GM18907 (cell line): Measurements from ENCODE around the gene COQ10A.
"Not testable (repeated sequence)": the region's sequence is repeated elsewhere in the genome, so short reads cannot be mapped to it uniquely, and the experiment has no call there.

ENCODE experiments used
- ATAC-seq: cut with Tn5 transposase; IDR thresholded peaks from one replicate; pipeline ENCODE4 v1.9.1; 2021; ENCODE audit warnings: mild to moderate bottlenecking, moderate library complexity; ENCODE audit not compliant: unreplicated experiment

COQ10A gene

DNA sequence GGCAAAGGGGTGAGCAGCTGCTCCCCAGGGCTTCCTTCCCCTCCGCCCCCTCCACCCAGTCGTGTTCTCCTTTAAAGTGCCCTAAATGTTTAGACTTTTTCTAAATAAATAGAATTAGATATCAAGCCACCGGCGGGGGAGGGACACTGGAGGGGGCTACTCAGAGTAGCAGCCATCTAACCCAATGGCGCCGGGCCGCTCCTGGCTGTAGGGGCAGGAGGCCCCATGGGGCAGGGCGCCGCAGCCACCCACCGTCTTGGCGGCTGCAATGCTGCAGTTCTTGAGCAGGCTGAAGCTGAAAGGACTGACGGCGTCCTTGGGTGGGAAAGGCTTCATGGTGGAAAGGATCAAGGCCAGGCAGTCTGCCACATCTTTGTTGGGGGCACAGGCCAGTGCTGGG lies 23.8 kb upstream of the COQ10A start:
- no peak for ATAC-seq

DNA sequence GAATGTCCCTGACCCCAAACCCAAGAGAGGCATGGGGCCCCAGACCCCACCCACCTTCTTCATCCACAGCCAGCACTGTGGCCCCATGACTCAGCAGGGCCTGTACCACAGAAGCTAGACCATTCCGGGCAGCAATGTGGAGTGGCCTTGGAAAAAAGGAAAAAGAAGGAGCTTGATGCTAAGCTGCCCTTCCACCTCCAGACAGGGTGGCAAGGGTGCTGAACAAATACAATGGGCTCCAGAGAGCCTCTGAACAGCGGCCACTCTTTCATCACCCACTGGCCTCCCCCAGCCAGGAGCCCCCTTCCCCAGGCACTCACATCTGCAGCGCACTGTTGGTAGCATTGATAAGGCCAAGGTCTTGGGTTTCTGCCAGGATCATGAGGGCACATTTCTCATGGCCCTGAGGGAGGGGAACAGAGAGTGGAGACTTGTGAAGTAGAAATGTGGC lies 23.0 kb upstream of the COQ10A start:
- ATAC-seq: no peak

DNA sequence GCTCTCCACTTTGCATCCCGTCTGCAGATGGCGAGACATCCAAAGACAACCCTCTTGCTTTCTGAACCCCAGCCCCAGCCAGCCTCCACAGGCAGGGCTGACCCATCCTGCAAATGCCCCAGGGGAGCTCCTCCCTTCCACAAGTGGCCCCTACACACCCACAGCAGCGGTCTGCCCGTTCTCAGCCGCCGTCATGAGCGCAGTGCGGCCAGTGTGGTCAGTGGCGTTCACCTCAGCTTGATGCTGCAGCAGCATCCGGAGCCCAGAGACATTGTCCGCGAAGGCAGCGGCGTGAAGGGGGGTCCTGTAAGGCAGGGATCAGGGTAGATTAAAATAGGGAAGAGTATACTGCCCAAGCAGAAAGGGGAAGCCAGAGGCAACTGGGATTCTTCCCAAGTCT lies 22.2 kb upstream of the COQ10A start:
- ATAC-seq: no peak

DNA sequence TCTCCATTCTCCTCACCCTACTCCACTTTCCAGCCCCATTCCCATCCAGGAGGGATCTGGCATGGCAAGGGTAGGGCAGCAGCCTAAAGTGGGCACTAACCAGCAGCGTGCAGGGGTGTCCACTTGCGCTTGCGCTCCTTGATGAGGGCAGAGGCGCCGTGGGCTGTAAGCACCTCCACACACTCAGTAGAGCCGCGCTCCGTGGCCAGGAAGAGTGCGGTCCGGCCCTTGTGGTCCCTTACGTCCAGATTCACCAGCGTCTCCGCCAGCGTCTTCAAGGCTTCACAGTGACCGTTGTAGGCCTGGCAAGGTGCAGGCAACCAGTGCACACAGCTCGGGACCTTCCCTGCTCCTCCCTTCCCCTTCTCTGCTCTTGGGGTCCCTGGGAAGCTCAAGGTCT lies 18.8 kb upstream of the COQ10A start:
- no peak for ATAC-seq

DNA sequence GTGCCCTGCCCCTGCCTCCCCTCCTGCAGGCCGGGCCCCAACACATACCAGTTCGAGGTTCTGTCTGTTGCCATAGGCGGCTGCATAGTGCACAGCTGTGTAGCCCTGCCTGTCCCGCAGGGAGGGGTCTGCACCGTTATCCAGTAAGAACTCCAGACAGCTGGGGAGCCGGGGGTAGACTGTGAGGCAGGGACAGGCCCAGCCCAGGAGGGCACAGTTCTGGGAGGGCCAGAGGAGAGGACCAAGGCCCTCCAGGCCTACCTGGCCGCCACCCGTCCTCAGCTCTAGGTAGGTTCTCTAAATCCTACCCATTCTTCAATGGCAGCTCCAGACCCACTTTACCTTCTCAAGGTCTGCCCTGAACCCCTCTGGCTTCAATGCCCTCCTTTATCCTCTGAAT lies 18.0 kb upstream of the COQ10A start:
- ATAC-seq: no peak

DNA sequence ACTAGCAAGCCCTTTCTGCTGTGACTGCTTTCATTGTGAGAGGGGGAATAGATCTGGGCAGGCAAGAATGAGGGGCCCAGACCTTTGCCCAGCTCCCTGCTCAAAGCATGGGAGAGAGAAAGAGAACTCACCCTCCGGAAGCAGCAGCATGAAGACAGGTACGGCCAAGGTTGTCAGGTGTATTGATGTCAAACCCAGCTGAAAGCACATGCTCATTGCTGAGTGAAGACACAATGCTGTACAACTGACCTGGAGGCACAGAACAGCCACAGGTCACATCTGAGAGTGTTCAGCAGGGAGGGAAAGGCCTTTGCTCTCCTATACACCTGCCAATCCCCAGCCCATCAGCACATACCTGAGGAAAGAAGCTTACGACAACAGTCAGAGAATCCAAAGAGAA lies 14.1 kb upstream of the COQ10A start:
- ATAC-seq: no peak

DNA sequence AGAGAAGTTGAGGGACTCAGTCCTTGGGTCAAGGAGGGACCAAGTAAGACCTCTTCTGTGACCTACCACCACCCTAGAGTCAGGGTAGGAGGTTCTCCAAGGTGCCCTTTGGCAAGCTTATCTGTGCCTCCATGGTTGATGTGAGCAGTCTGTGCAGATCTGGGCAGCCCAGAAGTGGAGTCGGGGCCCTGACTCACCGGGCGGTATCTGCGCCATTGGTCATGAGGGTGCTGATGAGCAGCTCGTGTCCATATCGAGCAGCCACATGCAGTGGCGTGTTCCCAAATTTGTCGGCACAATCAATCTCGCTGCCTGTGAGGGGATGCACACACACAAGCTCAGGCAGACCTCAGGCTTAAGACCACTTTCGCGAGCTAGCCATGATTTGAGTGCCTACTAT lies 13.7 kb upstream of the COQ10A start:
- no peak for ATAC-seq

DNA sequence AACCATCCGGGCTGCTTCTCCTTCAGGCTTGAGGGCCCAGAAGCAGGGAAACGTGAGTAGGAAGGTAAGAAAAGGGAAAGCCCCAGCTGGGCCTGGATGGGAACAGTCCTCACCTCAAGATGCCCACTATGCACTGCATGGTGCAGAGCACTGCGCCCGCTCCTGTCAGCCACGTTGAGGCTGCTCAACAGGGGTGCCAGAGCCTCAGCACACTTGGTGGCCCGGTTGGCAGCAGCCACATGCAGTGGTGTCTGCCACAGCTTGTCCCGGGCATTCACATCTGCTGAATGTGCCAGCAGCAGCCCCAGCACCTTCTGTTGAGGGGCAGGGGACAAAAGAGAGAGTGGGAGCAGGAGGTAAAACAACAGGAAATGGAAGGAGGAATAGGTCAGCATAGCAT lies 11.1 kb upstream of the COQ10A start:
- no peak for ATAC-seq

DNA sequence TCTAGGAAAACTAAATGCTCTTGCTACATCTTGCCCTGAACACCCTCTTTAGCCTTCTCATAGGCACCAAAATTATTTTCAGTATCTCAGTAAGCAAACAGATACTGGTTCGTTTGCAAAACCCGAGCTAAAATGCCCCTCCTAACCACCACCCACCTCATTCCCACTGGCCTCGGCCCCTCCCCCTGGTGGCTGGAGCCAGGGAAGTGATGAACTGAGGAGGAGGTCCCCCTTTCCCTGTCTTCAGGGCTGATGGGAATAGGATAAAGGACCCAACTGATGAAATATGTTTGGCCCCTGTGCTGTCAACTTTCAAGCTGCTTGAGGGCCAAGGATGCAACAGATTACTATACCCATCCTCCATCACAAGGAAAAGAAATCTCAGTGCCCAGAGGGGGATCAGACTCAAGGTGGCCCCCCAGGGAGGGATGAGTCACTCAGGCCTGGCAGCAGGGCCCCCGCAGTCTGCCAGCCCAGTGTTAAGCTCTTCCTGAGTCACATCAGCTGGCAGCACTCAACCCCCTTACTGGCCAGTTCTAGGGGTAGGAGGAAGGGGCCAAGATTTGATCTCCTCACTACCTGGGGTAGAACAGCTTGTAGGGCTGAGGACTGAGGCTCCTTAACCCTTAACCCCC lies 10.3 kb upstream of the COQ10A start:
- no peak for ATAC-seq

DNA sequence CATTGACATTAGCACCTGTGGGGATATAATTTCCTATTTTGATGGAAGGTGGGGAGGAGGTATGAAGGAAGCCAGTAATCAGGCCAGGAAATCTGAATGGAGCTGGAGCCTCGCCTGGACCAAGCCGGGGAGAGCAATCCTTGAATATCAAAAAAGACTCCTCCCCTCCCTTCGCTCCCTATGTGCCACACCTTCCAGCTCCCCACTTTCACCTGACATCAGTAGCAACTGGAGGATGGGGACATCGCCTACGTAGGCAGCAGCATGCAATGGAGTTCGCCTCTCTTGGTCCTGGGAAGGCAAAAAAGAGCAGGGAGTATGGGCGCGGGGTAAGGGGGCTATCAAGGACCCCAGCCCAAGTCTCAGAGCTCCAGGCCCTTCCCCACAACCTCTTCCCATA lies 9.7 kb upstream of the COQ10A start:
- ATAC-seq: no peak

DNA sequence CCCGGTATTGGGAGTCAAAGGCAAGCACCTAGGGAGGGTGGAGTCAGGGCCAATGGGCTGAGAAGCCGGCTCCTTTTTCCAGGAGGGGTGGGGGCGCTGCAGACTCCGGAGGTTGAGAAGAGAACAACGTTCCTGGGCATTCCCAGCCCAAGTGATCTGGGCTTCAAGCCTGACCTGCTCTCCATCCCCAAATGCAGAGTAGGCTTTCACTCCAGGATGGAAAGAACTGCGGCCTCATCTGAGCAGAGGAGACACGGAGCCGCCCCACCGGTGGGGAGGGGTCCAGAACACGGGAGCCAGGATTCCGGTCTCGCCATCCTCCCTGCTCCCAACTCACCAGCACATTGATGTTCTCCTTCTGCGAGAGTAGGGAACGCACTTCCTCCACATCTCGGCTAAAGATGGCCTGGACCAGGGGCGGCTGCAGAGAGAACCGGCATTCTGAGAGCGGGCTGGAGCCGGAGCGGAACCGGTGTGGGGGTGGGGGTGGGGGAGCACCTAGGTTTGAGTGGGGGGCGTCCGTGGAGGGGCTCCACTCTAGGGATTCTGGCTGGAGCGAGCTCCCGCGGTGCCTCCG lies 9.2 kb upstream of the COQ10A start:
- peak; percentile 14 for ATAC-seq

DNA sequence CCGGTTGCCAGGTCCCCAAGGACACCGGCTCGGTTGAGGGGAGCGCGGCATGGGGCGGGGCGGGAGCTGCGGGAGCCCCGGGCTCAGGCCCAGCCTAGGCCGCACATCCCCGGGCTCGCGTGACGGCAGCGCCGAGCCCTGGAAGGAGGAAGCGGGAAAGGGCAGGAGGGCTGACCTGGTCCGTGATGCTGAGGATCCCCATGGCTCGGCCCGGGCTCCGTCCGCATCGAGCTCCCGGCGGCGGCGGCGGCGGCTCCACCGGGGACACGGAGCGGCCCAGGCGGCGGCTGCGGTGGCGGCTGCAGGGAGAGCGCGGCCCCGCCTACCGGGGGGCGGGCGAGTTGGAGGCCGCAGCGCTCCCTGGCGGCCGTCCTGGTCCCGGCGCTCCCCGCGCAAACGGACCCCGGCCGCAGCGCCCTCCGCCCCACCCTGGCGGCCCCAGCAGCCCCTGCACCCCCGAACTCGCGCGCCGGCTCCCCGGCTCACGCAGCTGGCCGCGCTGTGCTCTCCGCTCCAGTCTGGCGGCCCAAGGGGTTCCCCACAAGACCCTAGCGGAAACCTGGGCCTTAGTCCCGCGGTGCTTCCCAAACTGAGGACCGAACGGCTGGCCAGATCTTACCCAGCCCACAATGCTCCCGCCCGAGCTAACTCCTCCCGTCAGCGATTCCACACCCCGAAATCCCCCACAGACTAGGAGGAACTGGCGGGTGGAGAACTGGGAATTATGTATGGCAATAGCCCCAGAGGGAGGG lies 8.5 kb upstream of the COQ10A start, which contains the start of gene ANKRD52:
TSS of gene ANKRD52 (minus strand) at position 317 of the 752 bp plus-strand sequence. CDS start at position 202, 115 bp downstream.
- ATAC-seq: peak; percentile 84

DNA sequence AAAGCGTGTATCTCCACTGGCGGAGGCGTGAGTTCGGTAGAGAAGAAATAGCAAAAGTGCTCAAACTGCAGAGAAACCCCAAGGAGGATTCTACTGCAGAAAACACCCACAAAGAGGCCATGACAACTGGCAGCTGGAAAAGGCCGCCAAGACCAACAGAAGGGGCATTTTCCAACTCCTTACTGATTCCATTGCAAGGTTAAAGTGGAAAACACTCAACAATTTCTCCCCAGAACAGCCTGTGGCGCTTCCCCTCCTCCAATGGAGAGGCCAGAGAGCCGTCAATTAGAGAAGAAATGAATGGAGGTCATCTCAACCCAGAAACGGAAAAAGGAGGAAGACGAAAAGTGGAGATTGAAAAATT lies 7.9 kb upstream of the COQ10A start:
- ATAC-seq: no peak

DNA sequence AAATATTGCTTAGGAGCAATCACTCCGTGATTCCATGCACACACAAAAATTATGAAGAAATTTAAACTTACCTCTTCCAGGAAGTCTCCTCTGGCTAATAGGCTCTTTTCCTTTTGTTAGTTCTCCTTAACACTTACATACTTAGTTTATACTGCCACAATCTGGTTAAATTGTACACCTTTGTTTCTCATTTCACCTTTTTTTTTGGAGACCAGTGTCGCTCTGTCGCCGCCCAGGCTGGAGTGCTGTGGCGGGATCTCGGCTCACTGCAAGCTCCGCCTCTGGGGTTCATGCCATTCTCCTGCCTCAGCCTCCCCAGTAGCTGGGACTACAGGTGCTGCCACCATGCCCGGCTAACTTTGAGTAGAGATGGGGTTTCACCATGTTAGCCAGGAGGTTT lies 6.4 kb upstream of the COQ10A start:
- no peak for ATAC-seq

DNA sequence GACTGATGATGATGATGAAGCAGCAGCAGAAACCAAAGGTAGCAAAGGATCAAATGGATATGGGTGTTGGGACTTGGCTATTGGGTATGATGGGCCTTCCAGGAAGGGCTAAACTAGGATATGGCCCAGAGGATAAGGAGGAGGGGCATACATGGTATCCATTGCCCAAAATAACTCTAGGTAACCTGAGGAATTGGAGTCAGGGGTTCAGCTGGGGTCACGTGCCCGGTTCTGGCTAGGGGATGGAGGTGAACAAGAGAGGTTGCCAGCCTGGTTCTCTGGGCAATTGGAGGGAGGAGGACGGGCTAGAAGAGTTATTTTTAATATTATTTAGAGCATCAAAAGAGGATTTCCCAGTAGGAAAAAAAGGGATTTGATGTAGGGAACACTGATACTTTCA lies 5.8 kb upstream of the COQ10A start:
- ATAC-seq: no peak

DNA sequence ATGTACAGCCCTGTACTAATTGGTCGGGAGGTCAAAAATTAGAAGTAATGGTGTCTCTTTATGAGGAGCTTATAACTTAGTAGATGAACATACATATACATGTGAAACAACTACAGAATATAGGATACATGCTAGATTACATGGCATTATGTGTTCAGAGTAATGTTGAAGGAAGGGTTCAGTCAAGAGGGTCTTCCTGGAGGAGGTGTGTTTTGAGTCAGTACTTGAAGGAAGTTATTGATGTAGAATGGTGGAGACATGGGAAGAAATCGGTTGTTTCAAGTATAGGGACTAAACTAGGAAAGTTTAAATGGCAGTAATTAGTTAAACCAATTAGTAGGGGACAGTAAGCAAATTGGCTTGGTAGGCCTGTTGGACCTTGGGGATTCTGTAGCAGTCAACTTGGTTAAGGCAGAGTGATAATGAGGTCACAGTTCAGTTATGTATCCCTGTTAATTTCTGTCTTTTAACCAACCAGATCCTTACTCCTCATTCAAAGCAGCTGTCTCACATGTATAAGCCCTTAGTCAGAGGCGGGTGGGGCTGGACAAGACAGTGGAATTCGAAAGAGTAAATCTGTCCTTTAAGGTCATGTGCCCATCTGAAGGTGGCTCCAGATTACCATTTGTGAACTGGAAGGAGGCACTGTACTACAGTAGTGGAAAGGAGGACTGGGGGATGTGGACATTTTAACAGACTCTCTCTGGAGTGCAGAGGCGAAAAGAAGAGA lies 5.1 kb upstream of the COQ10A start:
- ATAC-seq: no peak

DNA sequence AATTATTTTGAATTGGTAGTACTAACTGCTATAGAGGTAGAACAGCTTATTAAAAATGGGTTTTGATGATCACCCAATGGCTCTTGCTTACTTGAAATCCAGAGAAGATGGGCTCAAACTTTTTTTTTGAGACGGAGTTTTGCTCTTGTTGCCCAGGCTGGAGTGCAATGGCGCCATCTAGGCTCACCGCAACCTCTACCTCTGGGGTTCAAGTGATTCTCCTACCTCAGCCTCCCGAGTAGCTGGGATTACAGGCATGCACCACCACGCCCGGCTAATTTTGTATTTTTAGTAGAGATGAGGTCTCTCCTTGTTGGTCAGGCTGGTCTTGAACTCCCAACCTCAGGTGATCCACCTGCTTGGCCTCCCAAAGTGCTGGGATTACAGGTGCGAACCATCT lies 3.8 kb upstream of the COQ10A start:
- ATAC-seq: not testable (repeated sequence)

DNA sequence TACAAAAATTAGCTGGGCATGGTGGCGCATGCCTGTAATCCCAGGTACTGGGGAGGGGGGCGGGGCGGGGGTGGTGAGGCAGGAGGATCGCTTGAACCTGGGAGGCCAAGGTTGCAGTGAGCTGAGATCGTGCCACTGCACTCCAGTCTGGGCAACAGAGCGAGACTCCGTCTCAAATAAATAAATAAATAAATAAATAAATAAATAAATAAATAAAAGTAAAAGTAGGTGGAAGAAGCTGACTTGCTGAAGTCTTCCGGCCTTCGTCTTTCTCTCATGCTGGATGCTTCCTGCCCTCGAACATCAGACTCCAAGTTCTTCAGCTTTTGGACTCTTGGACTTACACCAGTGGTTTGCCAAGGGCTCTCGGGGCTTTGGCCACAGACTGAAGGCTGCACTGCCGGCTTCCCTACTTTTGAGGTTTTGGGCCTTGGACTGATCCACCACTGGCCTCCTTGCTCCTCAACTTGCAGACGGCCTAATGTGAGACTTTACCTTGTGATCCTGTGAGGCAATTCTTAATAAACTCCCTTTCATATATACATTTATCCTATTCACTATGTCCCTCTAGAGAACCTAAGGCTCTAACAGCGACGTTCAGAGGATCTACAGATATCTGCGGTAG lies 562 bp upstream of the COQ10A start:
- not testable (repeated sequence) for ATAC-seq

DNA sequence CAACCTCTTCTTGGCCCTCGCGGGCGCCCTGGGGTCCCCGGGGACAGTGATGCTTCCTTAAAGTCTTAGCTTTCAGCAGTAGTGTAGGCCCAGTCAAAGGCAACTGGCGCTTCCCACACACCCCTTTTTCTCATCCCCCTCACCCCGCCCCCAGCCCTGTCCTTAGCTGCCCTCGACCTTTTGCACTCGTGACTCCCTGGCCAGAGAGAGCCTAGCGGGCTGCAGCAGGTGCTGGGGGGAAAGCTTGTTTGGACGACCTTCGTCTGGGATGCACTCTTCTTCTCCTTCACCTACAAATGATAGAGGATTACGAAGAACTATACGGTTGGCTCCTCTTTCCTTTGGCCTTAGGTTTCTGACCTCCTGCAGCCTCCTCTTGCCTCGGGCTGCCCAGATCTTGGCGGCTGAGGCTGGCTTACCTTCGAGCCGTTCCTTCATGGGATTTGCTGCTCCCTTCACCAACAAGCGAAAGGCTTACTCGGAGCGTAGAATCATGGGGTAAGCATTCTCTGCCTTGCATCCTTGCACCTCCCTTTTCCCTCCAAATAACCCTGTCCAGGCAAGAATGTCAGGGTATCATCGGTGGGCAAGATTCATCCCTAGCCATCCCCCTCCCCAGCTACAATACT lies 815 bp downstream of the COQ10A start:
- ATAC-seq: peak; percentile 24

DNA sequence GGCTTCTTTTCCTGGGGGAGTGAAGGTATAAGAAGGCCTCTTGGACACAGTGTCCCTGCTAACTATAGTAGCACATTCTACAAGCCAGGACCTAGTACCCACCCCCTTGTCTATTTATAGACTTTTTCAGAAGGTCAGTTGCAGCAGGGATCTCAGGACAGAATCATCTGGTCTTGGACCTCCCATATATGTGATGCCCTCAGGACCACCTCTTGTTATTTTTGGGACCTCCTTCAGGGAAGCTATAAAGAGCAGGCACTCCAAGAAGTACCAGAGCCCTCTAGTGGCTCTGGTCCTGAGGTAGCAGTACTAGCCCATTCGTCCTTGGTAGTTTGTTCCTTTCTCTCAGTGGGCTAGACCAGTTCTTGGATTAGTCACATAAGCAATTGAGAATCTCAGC lies 4.3 kb downstream of the COQ10A start:
- no peak for ATAC-seq

DNA sequence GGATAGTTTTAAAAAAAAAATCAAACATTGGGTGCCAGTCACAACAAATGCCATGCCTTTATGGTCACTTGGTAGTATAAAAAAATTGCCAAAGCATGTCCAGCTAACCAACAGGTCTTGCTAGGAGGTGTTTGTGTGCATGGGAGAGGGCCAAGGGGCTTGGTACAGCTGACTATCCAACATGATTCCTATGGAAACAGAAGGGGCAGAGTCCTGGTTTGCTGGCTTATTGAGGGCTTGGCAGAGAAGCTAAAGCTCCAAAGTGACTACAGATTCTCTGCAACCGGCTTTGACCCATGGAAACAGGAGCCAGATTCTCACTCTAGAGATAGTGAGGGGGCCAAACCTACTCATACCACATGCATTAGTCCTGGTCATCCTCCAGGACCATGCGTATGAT lies 5.7 kb downstream of the COQ10A start:
- ATAC-seq: not testable (repeated sequence)
